K562 (cell line): ENCODE data around the gene ACTL10. TPM values are rescaled to one million over a fixed set of nuclear protein-coding genes. Genes with fewer than 3 reads are reported as not detected.
A peak's percentile ranks its signal among the peaks of the same experiment; 100 is the strongest.

Experiments used
- CBFA2T2 ChIP-seq: fragments of 450-650 bp; conservative IDR thresholded peaks from 2 replicates; pipeline ENCODE4 v1.6.1; 2017; ENCODE audit warnings: mild to moderate bottlenecking
- FOXA3 ChIP-seq, 2 experiments: fragments of 450-650 bp in 1 of 2; sonication (generic) in 1 of 2; formaldehyde crosslinking; IDR thresholded peaks in 1 of 2; conservative IDR thresholded peaks in 1 of 2; 2 replicates each; pipeline versions ENCODE4 v1.4.0 to v1.8.0; 2020 to 2022; ENCODE audit warnings: mild to moderate bottlenecking in 2 of 2, missing genetic modification reagents in 1 of 2
- FOXK2 ChIP-seq, 2 experiments: fragments of 450-650 bp; IDR thresholded peaks in 1 of 2; conservative IDR thresholded peaks in 1 of 2; 2 replicates each; pipeline ENCODE4 v1.6.1; 2016; ENCODE audit warnings: low read depth in 2 of 2, mild to moderate bottlenecking in 1 of 2
- HLTF ChIP-seq: fragments of 450-650 bp; IDR thresholded peaks from 2 replicates; pipeline ENCODE4 v1.6.1; 2016
- LEF1 ChIP-seq: fragments of 450-650 bp; IDR thresholded peaks from 2 replicates; pipeline ENCODE4 v1.6.1; 2016; ENCODE audit warnings: mild to moderate bottlenecking
- MNT ChIP-seq, 2 experiments: fragments of 450-650 bp; conservative IDR thresholded peaks; 2 replicates each; pipeline ENCODE4 v1.6.1; 2017; ENCODE audit warnings: mild to moderate bottlenecking in 2 of 2, moderate library complexity in 2 of 2
- PCBP1 ChIP-seq: fragments of 200-400 bp; formaldehyde crosslinking; IDR thresholded peaks from 2 replicates; pipeline ENCODE4 v1.6.1; 2018; ENCODE audit warnings: mild to moderate bottlenecking, low read depth, low read length; ENCODE audit not compliant: poor library complexity, severe bottlenecking
- RBFOX2 ChIP-seq: fragments of 200-400 bp; formaldehyde crosslinking; IDR thresholded peaks from 2 replicates; pipeline ENCODE4 v1.6.1; 2017; ENCODE audit warnings: low read depth, mild to moderate bottlenecking, low read length, moderate library complexity
- SMARCE1 ChIP-seq: fragments of 450-650 bp; IDR thresholded peaks from 2 replicates; pipeline ENCODE4 v1.7.1; 2016; ENCODE audit warnings: mild to moderate bottlenecking
- SRSF1 ChIP-seq: fragments of 200-400 bp; formaldehyde crosslinking; IDR thresholded peaks from 2 replicates; pipeline ENCODE4 v1.6.1; 2017; ENCODE audit warnings: mild to moderate bottlenecking, low read depth, low read length, moderate library complexity
- ZBTB12 ChIP-seq: fragments of 250-450 bp; sonication (Bioruptor Pico); IDR thresholded peaks from 2 replicates; pipeline ENCODE4 v1.4.0; 2020
- ZEB2 ChIP-seq: fragments of 450-650 bp; IDR thresholded peaks from 2 replicates; pipeline ENCODE4 v1.6.1; 2016
- ZNF174 ChIP-seq: fragments of 250-450 bp; sonication (Bioruptor Pico); IDR thresholded peaks from 2 replicates; pipeline ENCODE4 v1.4.0; 2020; ENCODE audit warnings: mild to moderate bottlenecking
- ZZZ3 ChIP-seq: fragments of 450-650 bp; IDR thresholded peaks from 2 replicates; pipeline ENCODE4 v1.6.1; 2016; ENCODE audit warnings: antibody characterized with exemption, mild to moderate bottlenecking, moderate library complexity
- polyA plus RNA-seq, 8 experiments: library from polyadenylated mRNA; depleted of rRNA in 4 of 8; stranded (reverse) in 5 of 8; unstranded in 3 of 8; fragments of >200 nt; fragmentation: Nextera tagmentation in 2 of 8; fragmentation: Illumina TruSeq in 1 of 8; extraction: Ambion mirVana in 2 of 8; extraction: Trizol in 1 of 8; gene quantifications; 2 replicates each; pipeline versions ENCODE4 v1.2.1 to v1.2.3, GENCODE V29; 2011 to 2014; ENCODE audit warnings: inconsistent platforms in 1 of 8, missing spikeins in 1 of 8
- total RNA-seq, 7 experiments: library from RNA; depleted of rRNA in 6 of 7; stranded (reverse); fragments of >200 nt in 6 of 7; fragmentation: Illumina TruSeq in 2 of 7; extraction: Trizol in 2 of 7; gene quantifications; 2 replicates each; pipeline versions ENCODE4 v1.2.1 to v1.2.3, GENCODE V29; 2011 to 2021; ENCODE audit warnings: low replicate concordance in 1 of 7
- TF ChIP-seq, protein P1 (sequence below), 2 experiments: IDR thresholded peaks in 1 of 2; conservative IDR thresholded peaks in 1 of 2; 2 replicates each; pipeline ENCODE4 v1.6.1; 2016; ENCODE audit warnings: low read depth in 2 of 2, mild to moderate bottlenecking in 1 of 2, missing compliant biosample characterization in 1 of 2, missing genetic modification characterization in 1 of 2, moderate library complexity in 1 of 2
- TF ChIP-seq, protein P2 (sequence below): sonication (generic); formaldehyde crosslinking; IDR thresholded peaks from 2 replicates; pipeline ENCODE4 v1.8.1; 2023; ENCODE audit warnings: mild to moderate bottlenecking, missing genetic modification reagents

Gene ACTL10
- total and polyA plus RNA-seq, 9 of the 15 experiments (the other 6 are each of a cell fraction or from before 2014, with no cell fraction given) = 0.07 to 0.14 TPM; not detected in 7

GRCh38 chr20:33709905-33710541 is 43.3 kb downstream of the ACTL10 start (continued):
- 0 out of 2 replicates have a peak, but pooled peaks have one; percentile 6 for TF ChIP-seq CBFA2T2
- no peak for TF ChIP-seq ZNF174 (CRISPR knock-in tag)
- peak; percentile 49 to 68; a peak in 2 of 4 replicates for TF ChIP-seq FOXK2 (conservative IDR thresholded peaks at IDR 0.05 in 1 of 2, IDR thresholded peaks at IDR 0.05 in 1 of 2; ENCODE audit: low read depth in 2 of 2)
- TF ChIP-seq LEF1 = peak; percentile 20; the same call in 1 of the 2 replicates
- TF ChIP-seq ZBTB12 (CRISPR knock-in tag) = no peak
- TF ChIP-seq SMARCE1 = 0 out of 2 replicates have a peak, but pooled peaks have one; percentile 20
- TF ChIP-seq ZZZ3 = no peak
- peak in 1 of 2 experiments; percentile 23; a peak in 2 of 4 replicates for TF ChIP-seq MNT (conservative IDR thresholded peaks at IDR 0.05)
- peak; percentile 70 for TF ChIP-seq ZEB2
- no peak for TF ChIP-seq FOXA3 (CRISPR knock-in tag; conservative IDR thresholded peaks at IDR 0.05 in 1 of 2, IDR thresholded peaks at IDR 0.05 in 1 of 2)
- no peak for TF ChIP-seq SRSF1
- TF ChIP-seq, protein P1, sequence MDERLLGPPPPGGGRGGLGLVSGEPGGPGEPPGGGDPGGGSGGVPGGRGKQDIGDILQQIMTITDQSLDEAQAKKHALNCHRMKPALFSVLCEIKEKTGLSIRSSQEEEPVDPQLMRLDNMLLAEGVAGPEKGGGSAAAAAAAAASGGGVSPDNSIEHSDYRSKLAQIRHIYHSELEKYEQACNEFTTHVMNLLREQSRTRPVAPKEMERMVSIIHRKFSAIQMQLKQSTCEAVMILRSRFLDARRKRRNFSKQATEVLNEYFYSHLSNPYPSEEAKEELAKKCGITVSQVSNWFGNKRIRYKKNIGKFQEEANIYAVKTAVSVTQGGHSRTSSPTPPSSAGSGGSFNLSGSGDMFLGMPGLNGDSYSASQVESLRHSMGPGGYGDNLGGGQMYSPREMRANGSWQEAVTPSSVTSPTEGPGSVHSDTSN (CRISPR knock-in tag; IDR thresholded peaks at IDR 0.05; ENCODE audit: low read depth) = no peak
- TF ChIP-seq, protein P1 (tag; conservative IDR thresholded peaks at IDR 0.05; ENCODE audit: low read depth) = peak; percentile 65; the same call in 1 of the 2 replicates
- no peak for TF ChIP-seq PCBP1
- TF ChIP-seq, protein P2, sequence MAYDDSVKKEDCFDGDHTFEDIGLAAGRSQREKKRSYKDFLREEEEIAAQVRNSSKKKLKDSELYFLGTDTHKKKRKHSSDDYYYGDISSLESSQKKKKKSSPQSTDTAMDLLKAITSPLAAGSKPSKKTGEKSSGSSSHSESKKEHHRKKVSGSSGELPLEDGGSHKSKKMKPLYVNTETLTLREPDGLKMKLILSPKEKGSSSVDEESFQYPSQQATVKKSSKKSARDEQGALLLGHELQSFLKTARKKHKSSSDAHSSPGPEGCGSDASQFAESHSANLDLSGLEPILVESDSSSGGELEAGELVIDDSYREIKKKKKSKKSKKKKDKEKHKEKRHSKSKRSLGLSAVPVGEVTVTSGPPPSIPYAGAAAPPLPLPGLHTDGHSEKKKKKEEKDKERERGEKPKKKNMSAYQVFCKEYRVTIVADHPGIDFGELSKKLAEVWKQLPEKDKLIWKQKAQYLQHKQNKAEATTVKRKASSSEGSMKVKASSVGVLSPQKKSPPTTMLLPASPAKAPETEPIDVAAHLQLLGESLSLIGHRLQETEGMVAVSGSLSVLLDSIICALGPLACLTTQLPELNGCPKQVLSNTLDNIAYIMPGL = no peak
- TF ChIP-seq RBFOX2 = no peak
- 0 out of 2 replicates have a peak, but pooled peaks have one; percentile 38 for TF ChIP-seq HLTF
